A673 (cell line): ENCODE data around the gene TSKU. TPM values are rescaled to one million over a fixed set of nuclear protein-coding genes. Genes with fewer than 3 reads are reported as not detected.

Experiments
- BruUV-seq: library from RNA; stranded (reverse); fragments of 400-500 nt; replicated peaks from 2 replicates; lab custom pipeline; 2021; lab: Mats Ljungman, UMichigan
- CTCF ChIA-PET: fragments of 300-600 bp; sonication (Branson Sonifier 250); formaldehyde crosslinking; loops from one replicate; lab custom pipeline; 2022; ENCODE audit warnings: antibody characterized with exemption; lab: Charles Lee
- POLR2A ChIA-PET: fragments of 300-600 bp; sonication (Branson Sonifier 250); formaldehyde crosslinking; loops from one replicate; lab custom pipeline; 2022; ENCODE audit warnings: antibody characterized with exemption; ENCODE audit not compliant: low non-redundant PET; lab: Charles Lee
- DNase-seq: peaks from one replicate; pipeline ENCODE4 v3.0.0-alpha.2; 2015; ENCODE audit warnings: low spot score
- H3K27ac ChIP-seq: fragments of 200-600 bp; sonication (generic); 2 replicates; pipeline ENCODE4 v1.5.1; 2016; ENCODE audit warnings: mixed run types, low read depth, mild to moderate bottlenecking, mixed read lengths, antibody characterized with exemption, low read length; ENCODE audit not compliant: poor library complexity, severe bottlenecking
- H3K27me3 ChIP-seq: fragments of 200-600 bp; sonication (generic); replicated peaks from 2 replicates; pipeline ENCODE4 v1.6.1; 2017; ENCODE audit warnings: mixed run types, low read depth, mild to moderate bottlenecking, mixed read lengths, antibody characterized with exemption, low read length; ENCODE audit not compliant: insufficient read depth, poor library complexity
- H3K36me3 ChIP-seq: fragments of 200-600 bp; sonication (generic); 2 replicates; pipeline ENCODE4 v1.6.1; 2016; ENCODE audit warnings: mixed run types, mild to moderate bottlenecking, mixed read lengths, antibody characterized with exemption, low read length; ENCODE audit not compliant: insufficient read depth, poor library complexity, severe bottlenecking
- H3K4me1 ChIP-seq: fragments of 200-600 bp; sonication (generic); 2 replicates; pipeline ENCODE4 v1.6.1; 2017; ENCODE audit warnings: mixed run types, mild to moderate bottlenecking, mixed read lengths, antibody characterized with exemption, low read length; ENCODE audit not compliant: insufficient read depth, poor library complexity, severe bottlenecking
- H3K4me3 ChIP-seq: fragments of 200-600 bp; sonication (generic); 2 replicates; pipeline ENCODE4 v1.5.1; 2016; ENCODE audit warnings: low read depth, mixed run types, mild to moderate bottlenecking, mixed read lengths, low read length; ENCODE audit not compliant: poor library complexity, severe bottlenecking
- H3K9me3 ChIP-seq: fragments of 200-600 bp; sonication (generic); 2 replicates; pipeline ENCODE4 v1.6.1; 2016; ENCODE audit warnings: mixed run types, low read depth, mild to moderate bottlenecking, mixed read lengths, antibody characterized with exemption, low read length; ENCODE audit not compliant: poor library complexity, severe bottlenecking
- EZH2 ChIP-seq: fragments of 200-600 bp; sonication (generic); IDR thresholded peaks from 2 replicates; pipeline ENCODE4 v1.6.1; 2017; ENCODE audit warnings: borderline replicate concordance, low read depth, mild to moderate bottlenecking, mixed read lengths, antibody characterized with exemption, low read length; ENCODE audit not compliant: poor library complexity, severe bottlenecking
- intact Hi-C: fragments of 100-400 bp; cut with micrococcal nuclease; formaldehyde crosslinking; loops from one replicate; pipeline ENCODE4 v1.10.0; 2022; ENCODE audit not compliant: unreplicated experiment
- total RNA-seq: library from RNA; stranded (reverse); gene quantifications from 2 replicates; pipeline ENCODE4 v1.2.3, GENCODE V29; 2021
- TF ChIP-seq, protein P1 (sequence below): fragments of 300-800, 200-600 bp; sonication (generic); conservative IDR thresholded peaks from 2 replicates; pipeline ENCODE4 v1.5.1; 2017; ENCODE audit warnings: low read depth, mild to moderate bottlenecking, antibody characterized with exemption, low read length, moderate library complexity, mixed read lengths

The TSKU gene
- total RNA-seq, 1 experiment from 2014 or later = 25.3 TPM

DNA sequence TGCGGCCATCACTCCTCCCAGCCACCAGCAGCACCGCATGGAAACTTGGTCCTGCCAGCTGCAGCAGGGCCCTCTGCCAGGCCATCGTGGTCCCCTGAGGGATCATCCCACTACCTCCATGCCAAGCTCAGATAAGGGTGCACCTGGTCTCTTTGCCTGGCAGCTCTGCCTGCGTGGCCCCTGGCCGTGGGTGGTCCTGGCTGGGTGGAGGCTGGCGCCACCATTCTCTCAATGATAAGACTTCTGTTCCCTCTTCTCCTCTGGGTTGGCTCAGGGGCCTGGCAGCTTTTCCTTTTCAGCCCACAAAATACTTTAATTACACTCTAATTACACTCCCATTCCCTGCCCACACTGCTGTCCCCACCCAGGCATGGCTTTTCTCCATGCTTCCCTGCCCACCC, 26.8 kb upstream of the TSKU start:
- Histone ChIP-seq H3K4me3 (no peak overlapping the region), H3K4me1 (peaks cover 6% of the 10 kb centered on the region), H3K9me3 (no peaks in the 10 kb centered on the region), H3K27ac (no peak overlapping the region), H3K27me3 (no peaks in the 10 kb centered on the region), H3K36me3 (no peaks in the 10 kb centered on the region)
- ChIA-PET POLR2A (no interaction called here), CTCF (interaction anchor here (0.5 kb wide), 1 partner anchor 291 kb away, joined by 3 read pairs; no protein-coding TSS in a partner anchor)
- TF ChIP-seq EZH2 = no peak
- TF ChIP-seq, protein P1, sequence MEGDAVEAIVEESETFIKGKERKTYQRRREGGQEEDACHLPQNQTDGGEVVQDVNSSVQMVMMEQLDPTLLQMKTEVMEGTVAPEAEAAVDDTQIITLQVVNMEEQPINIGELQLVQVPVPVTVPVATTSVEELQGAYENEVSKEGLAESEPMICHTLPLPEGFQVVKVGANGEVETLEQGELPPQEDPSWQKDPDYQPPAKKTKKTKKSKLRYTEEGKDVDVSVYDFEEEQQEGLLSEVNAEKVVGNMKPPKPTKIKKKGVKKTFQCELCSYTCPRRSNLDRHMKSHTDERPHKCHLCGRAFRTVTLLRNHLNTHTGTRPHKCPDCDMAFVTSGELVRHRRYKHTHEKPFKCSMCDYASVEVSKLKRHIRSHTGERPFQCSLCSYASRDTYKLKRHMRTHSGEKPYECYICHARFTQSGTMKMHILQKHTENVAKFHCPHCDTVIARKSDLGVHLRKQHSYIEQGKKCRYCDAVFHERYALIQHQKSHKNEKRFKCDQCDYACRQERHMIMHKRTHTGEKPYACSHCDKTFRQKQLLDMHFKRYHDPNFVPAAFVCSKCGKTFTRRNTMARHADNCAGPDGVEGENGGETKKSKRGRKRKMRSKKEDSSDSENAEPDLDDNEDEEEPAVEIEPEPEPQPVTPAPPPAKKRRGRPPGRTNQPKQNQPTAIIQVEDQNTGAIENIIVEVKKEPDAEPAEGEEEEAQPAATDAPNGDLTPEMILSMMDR = no peak
- DNase-seq = peak; percentile 10
- intact Hi-C loops = no loop called here
- no TSS peak for BruUV-seq

- intact Hi-C loops = no loop called here
- ChIA-PET POLR2A (no interaction called here), CTCF (interaction anchor here (0.6 kb wide), 1 partner anchor 1243 kb away, joined by 5 read pairs; no protein-coding TSS in a partner anchor)
- TF ChIP-seq, protein P1 = no peak
- no peak for TF ChIP-seq EZH2
- H3K9me3 ChIP-seq = no peaks in the 10 kb centered on the region
- no peaks in the 10 kb centered on the region for H3K36me3 ChIP-seq
- H3K4me1 ChIP-seq = peaks cover 6% of the 10 kb centered on the region
- H3K27me3 ChIP-seq = no peaks in the 10 kb centered on the region
- no peak overlapping the region for H3K27ac ChIP-seq
- DNase-seq = no peak
- no TSS peak for BruUV-seq
- H3K4me3 ChIP-seq = no peak overlapping the region
These were observed 24.8 kb upstream of the TSKU start for GRCh38 chr11:76758311-76758710.

DNA sequence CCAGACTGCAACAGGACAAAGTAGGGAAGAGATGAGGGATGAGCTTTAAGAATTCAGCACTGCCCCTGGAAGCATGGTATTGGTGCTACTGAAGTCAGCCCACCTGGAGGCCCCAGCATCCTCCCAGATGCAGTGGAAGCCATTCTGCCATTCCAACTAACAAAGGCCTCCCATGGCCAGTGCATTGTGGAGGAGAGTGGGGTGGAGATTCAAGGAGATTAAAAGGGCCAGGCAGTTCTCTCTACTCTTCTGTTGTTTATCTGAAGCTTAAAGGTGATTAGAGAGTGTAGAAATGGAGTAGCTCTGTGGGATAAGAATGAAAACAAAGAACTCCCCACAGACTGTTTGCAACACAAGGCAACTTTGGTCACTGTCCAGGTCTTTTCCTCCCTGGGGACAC, 24.1 kb upstream of the TSKU start:
- H3K9me3 ChIP-seq = no peaks in the 10 kb centered on the region
- intact Hi-C loops = no loop called here
- TF ChIP-seq, protein P1 = no peak
- TF ChIP-seq EZH2 = no peak
- no peak for DNase-seq
- no peak overlapping the region for H3K4me3 ChIP-seq
- H3K36me3 ChIP-seq = no peaks in the 10 kb centered on the region
- CTCF ChIA-PET = no interaction called here
- BruUV-seq = no TSS peak
- peaks cover 9% of the 10 kb centered on the region for H3K4me1 ChIP-seq
- POLR2A ChIA-PET = no interaction called here
- no peaks in the 10 kb centered on the region for H3K27me3 ChIP-seq
- H3K27ac ChIP-seq = no peak overlapping the region
